ENCODE results near the gene CYRIA.

CYRIA gene

DNA sequence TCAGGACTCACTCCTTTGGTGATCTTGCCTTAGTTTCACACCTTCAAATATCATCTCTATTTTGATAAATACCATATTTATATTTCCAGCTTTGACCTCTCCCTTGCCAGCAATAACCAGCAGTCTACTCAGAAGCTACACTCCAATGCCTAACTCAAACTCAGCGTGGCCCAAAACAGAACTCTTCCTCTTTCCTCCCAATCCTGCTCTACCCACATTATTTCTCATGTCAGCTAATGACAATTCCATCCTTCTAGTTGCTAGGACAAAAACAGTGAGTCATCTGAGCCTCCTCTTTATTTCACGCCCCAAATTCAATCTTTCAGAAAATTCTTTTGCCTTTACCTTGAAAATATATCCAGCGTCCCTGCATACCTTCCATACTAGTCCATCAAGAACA lies 23.5 kb downstream of the CYRIA start:
- in situ Hi-C loops (cut with HindIII; ENCODE audit: low sequenced_read_pairs): no loop called here
- TF ChIP-seq, protein P1, sequence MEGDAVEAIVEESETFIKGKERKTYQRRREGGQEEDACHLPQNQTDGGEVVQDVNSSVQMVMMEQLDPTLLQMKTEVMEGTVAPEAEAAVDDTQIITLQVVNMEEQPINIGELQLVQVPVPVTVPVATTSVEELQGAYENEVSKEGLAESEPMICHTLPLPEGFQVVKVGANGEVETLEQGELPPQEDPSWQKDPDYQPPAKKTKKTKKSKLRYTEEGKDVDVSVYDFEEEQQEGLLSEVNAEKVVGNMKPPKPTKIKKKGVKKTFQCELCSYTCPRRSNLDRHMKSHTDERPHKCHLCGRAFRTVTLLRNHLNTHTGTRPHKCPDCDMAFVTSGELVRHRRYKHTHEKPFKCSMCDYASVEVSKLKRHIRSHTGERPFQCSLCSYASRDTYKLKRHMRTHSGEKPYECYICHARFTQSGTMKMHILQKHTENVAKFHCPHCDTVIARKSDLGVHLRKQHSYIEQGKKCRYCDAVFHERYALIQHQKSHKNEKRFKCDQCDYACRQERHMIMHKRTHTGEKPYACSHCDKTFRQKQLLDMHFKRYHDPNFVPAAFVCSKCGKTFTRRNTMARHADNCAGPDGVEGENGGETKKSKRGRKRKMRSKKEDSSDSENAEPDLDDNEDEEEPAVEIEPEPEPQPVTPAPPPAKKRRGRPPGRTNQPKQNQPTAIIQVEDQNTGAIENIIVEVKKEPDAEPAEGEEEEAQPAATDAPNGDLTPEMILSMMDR (IDR thresholded peaks at IDR 0.05; ENCODE audit: low read depth, low read length, missing control alignments): no peak
- DNase-seq (ENCODE audit: low read depth): no peak
- H3K4me3 ChIP-seq (ENCODE audit: low read depth, low read length): no peak overlapping the region

DNA sequence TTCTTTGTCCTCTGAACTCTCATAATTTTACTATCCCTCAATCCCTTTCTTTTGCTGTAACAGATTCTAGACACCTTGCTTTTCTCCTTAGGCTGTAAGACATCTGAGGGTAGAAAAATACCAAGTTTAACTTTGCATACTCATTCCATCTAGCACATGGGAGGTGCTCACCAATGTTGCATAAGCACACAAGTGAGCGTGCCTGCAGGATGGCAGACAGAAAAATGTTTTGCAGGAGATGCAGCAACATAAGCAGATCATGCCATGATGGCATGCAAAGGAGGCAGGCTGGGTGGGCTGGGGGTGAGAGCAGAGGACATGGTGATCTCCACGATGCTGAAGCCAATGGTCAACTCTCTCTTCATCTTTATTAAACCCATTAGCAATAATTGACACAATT lies 24.1 kb downstream of the CYRIA start:
- TF ChIP-seq, protein P1 (IDR thresholded peaks at IDR 0.05; ENCODE audit: low read depth, low read length, missing control alignments): no peak
- DNase-seq (ENCODE audit: low read depth): no peak
- H3K4me3 ChIP-seq (ENCODE audit: low read depth, low read length): no peak overlapping the region
- in situ Hi-C loops (cut with HindIII; ENCODE audit: low sequenced_read_pairs): no loop called here

DNA sequence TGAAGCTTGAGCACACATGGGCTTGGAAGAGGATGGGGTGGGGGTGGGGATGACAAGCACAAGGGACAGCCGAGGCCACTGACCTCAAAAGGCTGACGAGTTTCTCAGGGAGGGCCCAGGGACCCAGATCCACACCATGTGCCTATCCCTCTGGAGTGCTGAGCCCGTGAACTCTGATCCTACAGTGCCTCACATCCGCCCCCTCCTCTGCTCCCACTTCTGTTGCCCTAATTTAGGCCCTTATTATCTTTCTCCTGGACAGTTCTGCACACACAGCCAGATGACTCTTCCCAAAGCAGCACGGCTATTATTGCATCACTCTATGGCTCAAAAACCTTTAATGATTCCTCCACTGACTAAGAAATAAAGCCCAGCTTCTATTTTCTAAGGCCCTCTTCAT lies 24.8 kb downstream of the CYRIA start:
- DNase-seq (ENCODE audit: low read depth): no peak
- TF ChIP-seq, protein P1 (IDR thresholded peaks at IDR 0.05; ENCODE audit: low read depth, low read length, missing control alignments): no peak
- no peak overlapping the region for H3K4me3 ChIP-seq (ENCODE audit: low read depth, low read length)
- in situ Hi-C loops (cut with HindIII; ENCODE audit: low sequenced_read_pairs): no loop called here

DNA sequence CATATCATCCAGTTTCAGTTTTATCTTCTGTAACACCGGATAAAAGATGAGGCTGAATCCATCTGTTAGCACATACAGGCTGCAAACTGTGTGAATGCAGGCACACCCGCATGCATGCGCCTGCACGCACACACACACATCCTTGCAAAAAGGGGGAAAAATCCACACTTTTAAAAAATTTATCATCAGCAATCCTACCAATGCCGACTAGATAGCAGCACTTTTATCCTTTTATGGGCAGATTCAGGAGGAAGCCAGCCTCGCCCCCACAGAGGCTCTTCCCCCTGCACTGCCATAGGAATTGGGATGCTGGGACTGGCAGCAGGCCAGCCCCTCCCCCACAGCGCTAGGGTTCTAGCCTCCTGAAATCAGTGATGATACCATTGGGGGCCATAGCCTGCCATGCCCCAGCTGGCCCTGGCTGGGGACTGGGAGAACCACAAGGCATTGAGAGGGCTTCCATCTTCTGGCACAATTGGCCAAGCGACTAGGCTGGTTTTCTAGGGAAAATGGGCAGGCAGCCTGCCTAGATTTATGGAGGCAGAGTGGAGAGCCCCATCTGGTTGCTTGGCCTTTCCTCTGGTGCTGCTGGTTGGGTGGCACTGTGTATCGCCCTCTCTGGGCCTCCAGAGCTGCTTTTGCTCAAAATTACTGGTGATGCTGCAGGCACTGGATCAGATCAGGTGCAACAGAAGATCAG lies 25.5 kb downstream of the CYRIA start:
- TF ChIP-seq, protein P1 (IDR thresholded peaks at IDR 0.05; ENCODE audit: low read depth, low read length, missing control alignments): no peak
- in situ Hi-C loops (cut with HindIII; ENCODE audit: low sequenced_read_pairs): no loop called here
- no peak for DNase-seq (ENCODE audit: low read depth)
- H3K4me3 ChIP-seq (ENCODE audit: low read depth, low read length): no peak overlapping the region

DNA sequence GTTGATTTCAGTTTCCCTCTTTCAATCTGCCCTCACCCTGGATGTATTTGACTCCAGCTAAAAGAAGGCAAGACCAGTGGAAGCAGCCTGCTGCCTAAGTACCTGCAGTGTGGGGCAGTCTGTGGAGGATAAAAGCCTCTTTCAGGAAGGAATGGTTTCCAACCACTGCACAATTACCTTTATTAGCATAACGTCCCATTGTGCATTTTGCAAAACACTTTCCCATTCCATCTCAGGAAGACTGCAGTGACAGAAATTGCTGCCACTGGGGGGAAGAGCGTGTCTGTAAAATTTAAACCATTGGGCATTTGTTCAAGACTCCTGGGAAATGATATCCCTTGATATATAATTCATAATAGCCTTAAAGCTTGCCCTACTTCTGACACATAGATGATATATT lies 26.2 kb downstream of the CYRIA start:
- in situ Hi-C loops (cut with HindIII; ENCODE audit: low sequenced_read_pairs): no loop called here
- no peak overlapping the region for H3K4me3 ChIP-seq (ENCODE audit: low read depth, low read length)
- TF ChIP-seq, protein P1 (IDR thresholded peaks at IDR 0.05; ENCODE audit: low read depth, low read length, missing control alignments): no peak
- no peak for DNase-seq (ENCODE audit: low read depth)

DNA sequence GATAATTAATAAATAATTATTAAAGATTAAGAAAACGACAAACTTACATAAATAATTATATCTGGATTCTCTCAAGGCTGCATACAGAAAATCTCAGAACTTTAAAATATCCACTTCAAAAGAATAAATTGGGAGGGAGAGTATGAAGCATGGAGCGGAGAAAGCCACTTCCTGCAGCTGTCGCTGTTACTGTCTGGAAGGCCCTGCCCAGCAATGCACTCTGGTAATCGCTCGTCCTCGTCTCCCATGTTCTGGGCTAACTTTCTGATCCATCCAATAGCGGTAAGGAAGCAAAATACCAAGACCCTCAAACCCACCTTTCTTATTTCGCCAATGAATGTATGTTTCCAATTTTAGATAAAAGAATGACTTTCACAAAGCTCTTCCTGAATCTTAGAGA lies 26.7 kb downstream of the CYRIA start:
- TF ChIP-seq, protein P1 (IDR thresholded peaks at IDR 0.05; ENCODE audit: low read depth, low read length, missing control alignments): no peak
- no peak overlapping the region for H3K4me3 ChIP-seq (ENCODE audit: low read depth, low read length)
- in situ Hi-C loops (cut with HindIII; ENCODE audit: low sequenced_read_pairs): no loop called here
- DNase-seq (ENCODE audit: low read depth): no peak
